Mesothelial cell of epicardium (in vitro differentiated cells): Measurements from ENCODE around the gene ZNF746. TPM values are rescaled to one million over a fixed set of nuclear protein-coding genes. Genes with fewer than 3 reads are reported as not detected.

Source experiments
- DNase-seq, 2 experiments: peaks; one replicate each; pipeline ENCODE4 v3.0.0; 2021; ENCODE audit warnings: low spot score in 2 of 2; ENCODE audit not compliant: unreplicated experiment in 2 of 2
- H3K27ac Mint-ChIP-seq: 2 replicates; pipeline ENCODE4 v1.8.0; 2021; ENCODE audit warnings: mixed read lengths
- H3K27me3 Mint-ChIP-seq: 2 replicates; pipeline ENCODE4 v1.8.0; 2021; ENCODE audit warnings: low read depth, mixed read lengths
- H3K36me3 Mint-ChIP-seq: 2 replicates; pipeline ENCODE4 v1.8.0; 2021; ENCODE audit warnings: mixed read lengths
- H3K4me1 Mint-ChIP-seq: 2 replicates; pipeline ENCODE4 v1.8.0; 2021; ENCODE audit warnings: mixed read lengths
- H3K4me3 Mint-ChIP-seq: 2 replicates; pipeline ENCODE4 v1.8.0; 2021; ENCODE audit warnings: mild to moderate bottlenecking, moderate library complexity, mixed read lengths
- H3K9me3 Mint-ChIP-seq: 2 replicates; pipeline ENCODE4 v1.8.0; 2021; ENCODE audit warnings: mixed read lengths
- total RNA-seq: library from RNA; stranded (reverse); gene quantifications from 3 replicates; pipeline ENCODE4 v1.2.1, GENCODE V29; 2021
- TF ChIP-seq, protein P1 (sequence below): fragments of 200-600 bp; sonication (generic); IDR thresholded peaks from one replicate; pipeline ENCODE4 v1.5.0; 2021; ENCODE audit warnings: antibody characterized with exemption; ENCODE audit not compliant: unreplicated experiment

ZNF746 gene
- total RNA-seq, 1 donor from 2014 or later, result 27.3 TPM

- no peak for DNase-seq
- Mint-ChIP-seq H3K4me1 (peaks cover 4% of the 10 kb centered on the region), H3K36me3 (peaks cover 54% of the 10 kb centered on the region), H3K27ac (no peak overlapping the region), H3K4me3 (no peak overlapping the region), H3K9me3 (peaks cover 3% of the 10 kb centered on the region), H3K27me3 (no peaks in the 10 kb centered on the region)
- TF ChIP-seq, protein P1, sequence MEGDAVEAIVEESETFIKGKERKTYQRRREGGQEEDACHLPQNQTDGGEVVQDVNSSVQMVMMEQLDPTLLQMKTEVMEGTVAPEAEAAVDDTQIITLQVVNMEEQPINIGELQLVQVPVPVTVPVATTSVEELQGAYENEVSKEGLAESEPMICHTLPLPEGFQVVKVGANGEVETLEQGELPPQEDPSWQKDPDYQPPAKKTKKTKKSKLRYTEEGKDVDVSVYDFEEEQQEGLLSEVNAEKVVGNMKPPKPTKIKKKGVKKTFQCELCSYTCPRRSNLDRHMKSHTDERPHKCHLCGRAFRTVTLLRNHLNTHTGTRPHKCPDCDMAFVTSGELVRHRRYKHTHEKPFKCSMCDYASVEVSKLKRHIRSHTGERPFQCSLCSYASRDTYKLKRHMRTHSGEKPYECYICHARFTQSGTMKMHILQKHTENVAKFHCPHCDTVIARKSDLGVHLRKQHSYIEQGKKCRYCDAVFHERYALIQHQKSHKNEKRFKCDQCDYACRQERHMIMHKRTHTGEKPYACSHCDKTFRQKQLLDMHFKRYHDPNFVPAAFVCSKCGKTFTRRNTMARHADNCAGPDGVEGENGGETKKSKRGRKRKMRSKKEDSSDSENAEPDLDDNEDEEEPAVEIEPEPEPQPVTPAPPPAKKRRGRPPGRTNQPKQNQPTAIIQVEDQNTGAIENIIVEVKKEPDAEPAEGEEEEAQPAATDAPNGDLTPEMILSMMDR, result no peak
These were observed 7.4 kb downstream of the ZNF746 start for GRCh38 chr7:149490083-149490760.

- peaks cover 60% of the 10 kb centered on the region for H3K36me3 Mint-ChIP-seq
- H3K9me3 Mint-ChIP-seq, result peaks cover 5% of the 10 kb centered on the region
- no peak for DNase-seq
- H3K27me3 Mint-ChIP-seq, result no peaks in the 10 kb centered on the region
- TF ChIP-seq, protein P1, result no peak
- no peaks in the 10 kb centered on the region for H3K4me1 Mint-ChIP-seq
- no peak overlapping the region for H3K27ac Mint-ChIP-seq
- no peak overlapping the region for H3K4me3 Mint-ChIP-seq
These were observed 8.1 kb downstream of the ZNF746 start for GRCh38 chr7:149489391-149490024.

DNA sequence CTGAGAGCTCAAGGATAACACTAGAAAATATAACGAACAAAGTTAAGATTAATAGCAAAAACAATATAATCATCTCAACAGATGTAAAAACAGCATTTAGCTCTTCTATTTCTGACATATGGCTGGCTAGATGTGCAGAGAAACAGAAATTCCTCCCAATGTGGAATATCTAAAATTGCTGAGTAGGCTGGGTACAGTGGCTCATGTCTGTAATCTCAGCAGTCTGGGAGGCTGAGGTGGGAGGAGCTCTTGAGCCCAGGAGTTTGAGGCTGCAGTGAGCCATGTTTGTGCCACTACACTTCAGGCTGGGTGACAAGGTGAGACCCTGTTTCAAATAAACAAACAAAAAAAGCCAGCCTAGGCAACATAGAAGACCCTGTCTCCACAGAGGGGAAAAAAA is 18.0 kb downstream of the ZNF746 start:
- DNase-seq, result no peak
- no peak overlapping the region for H3K4me3 Mint-ChIP-seq
- peaks cover 65% of the 10 kb centered on the region for H3K36me3 Mint-ChIP-seq
- TF ChIP-seq, protein P1, result no peak
- H3K4me1 Mint-ChIP-seq, result no peaks in the 10 kb centered on the region
- H3K9me3 Mint-ChIP-seq, result peaks cover 20% of the 10 kb centered on the region
- no peak overlapping the region for H3K27ac Mint-ChIP-seq
- H3K27me3 Mint-ChIP-seq, result no peaks in the 10 kb centered on the region

DNA sequence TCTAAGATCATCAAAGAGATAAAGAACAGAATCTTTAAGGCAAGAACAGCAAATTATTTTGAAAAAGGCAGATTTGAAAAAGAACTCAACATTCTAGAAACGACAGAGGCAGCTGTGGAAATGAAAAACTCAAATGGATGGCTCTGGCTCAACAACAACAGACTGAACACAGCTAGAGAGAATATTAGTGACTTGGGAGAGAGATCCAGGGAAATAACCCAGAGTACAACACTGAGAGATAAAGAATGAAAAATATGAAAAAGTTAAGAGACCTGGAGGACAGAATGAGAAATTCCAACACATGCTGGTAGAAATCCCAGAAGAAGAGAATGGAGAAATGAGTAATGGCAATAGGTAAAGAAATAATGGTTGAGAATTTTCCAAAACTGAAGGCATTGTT is 18.9 kb downstream of the ZNF746 start:
- peaks cover 15% of the 10 kb centered on the region for H3K9me3 Mint-ChIP-seq
- H3K4me3 Mint-ChIP-seq, result no peak overlapping the region
- no peak for DNase-seq
- H3K27ac Mint-ChIP-seq, result no peak overlapping the region
- no peaks in the 10 kb centered on the region for H3K27me3 Mint-ChIP-seq
- TF ChIP-seq, protein P1, result no peak
- H3K36me3 Mint-ChIP-seq, result peaks cover 67% of the 10 kb centered on the region
- no peaks in the 10 kb centered on the region for H3K4me1 Mint-ChIP-seq

GRCh38 chr7:149477494-149478443 is 19.8 kb downstream of the ZNF746 start:
- H3K4me3 Mint-ChIP-seq, result no peak overlapping the region
- H3K27ac Mint-ChIP-seq, result no peak overlapping the region
- H3K36me3 Mint-ChIP-seq, result peaks cover 72% of the 10 kb centered on the region
- DNase-seq, result no peak
- peaks cover 12% of the 10 kb centered on the region for H3K9me3 Mint-ChIP-seq
- H3K4me1 Mint-ChIP-seq, result no peaks in the 10 kb centered on the region
- TF ChIP-seq, protein P1, result no peak
- no peaks in the 10 kb centered on the region for H3K27me3 Mint-ChIP-seq
